Peyer's patch (tissue), 4 donors: Measurements from ENCODE around the gene ACLY. TPM values are rescaled to one million over a fixed set of nuclear protein-coding genes. Genes with fewer than 3 reads are reported as not detected.

ENCODE experiments used
- DNase-seq, 3 donors: peaks; one replicate each; pipeline ENCODE4 v3.0.0-alpha.2; 2017 to 2019
- H3K27ac ChIP-seq, 4 donors: fragments of 200-600 bp; sonication (generic); one replicate each; pipeline ENCODE4 v1.5.1; 2016 to 2019
- H3K27me3 ChIP-seq, 2 donors: fragments of 200-600 bp; sonication (generic); one replicate each; pipeline ENCODE4 v1.5.1; 2019
- H3K36me3 ChIP-seq, 3 donors: fragments of 200-600 bp; sonication (generic); one replicate each; pipeline ENCODE4 v1.5.1; 2016 to 2019
- H3K4me1 ChIP-seq, 4 donors: fragments of 200-600 bp; sonication (generic); one replicate each; pipeline ENCODE4 v1.5.1; 2016 to 2019
- H3K4me3 ChIP-seq, 4 donors: fragments of 200-600 bp; sonication (generic); 1 replicate in 3 of 4; 2 replicates in 1 of 4; pipeline ENCODE4 v1.5.1; 2016 to 2019; ENCODE audit warnings: mild to moderate bottlenecking in 1 of 4
- H3K9me3 ChIP-seq, 4 donors: fragments of 200-600 bp; sonication (generic); one replicate each; pipeline ENCODE4 v1.5.1; 2016 to 2019; ENCODE audit warnings: mild to moderate bottlenecking in 1 of 4
- CTCF ChIP-seq, 6 experiments: fragments of 450-650 bp in 4 of 6; fragments of 200-600 bp in 2 of 6; sonication (generic) in 1 of 6; IDR thresholded peaks; one replicate each; pipeline ENCODE4 v1.5.1; 2017 to 2019; ENCODE audit warnings: antibody characterized with exemption in 6 of 6, mild to moderate bottlenecking in 3 of 6, moderate library complexity in 1 of 6
- POLR2A ChIP-seq, 2 donors: fragments of 450-650 bp; IDR thresholded peaks; one replicate each; pipeline ENCODE4 v1.5.1; 2017; ENCODE audit warnings: antibody characterized with exemption in 2 of 2, mild to moderate bottlenecking in 2 of 2, moderate library complexity in 2 of 2
- total RNA-seq, 4 donors: library from RNA; depleted of rRNA; stranded (reverse); fragments of >200 nt; gene quantifications; one replicate each; pipeline ENCODE4 v1.1.0, GENCODE V29; 2016

Gene ACLY
- total RNA-seq, 4 donors from 2014 or later = 54.5 to 108 (median 74.0) TPM

- no peak overlapping the region for H3K27ac ChIP-seq
- peaks cover 0 to 13% (median 0%) of the 10 kb centered on the region in 3 donors for H3K36me3 ChIP-seq
- peak in 1 of 3 donors; percentile 20 for DNase-seq
- H3K27me3 ChIP-seq = no peaks in the 10 kb centered on the region
- no peak for TF ChIP-seq POLR2A (IDR thresholded peaks at IDR 0.05)
- no peak for TF ChIP-seq CTCF (IDR thresholded peaks at IDR 0.05)
- H3K4me3 ChIP-seq = no peak overlapping the region
- H3K4me1 ChIP-seq = no peaks in the 10 kb centered on the region
- H3K9me3 ChIP-seq = no peaks in the 10 kb centered on the region
Observed at GRCh38 chr17:41825175-41825845, 93.4 kb downstream of the ACLY start.

- no peak for DNase-seq
- TF ChIP-seq POLR2A (IDR thresholded peaks at IDR 0.05) = no peak
- no peak for TF ChIP-seq CTCF (IDR thresholded peaks at IDR 0.05)
- no peaks in the 10 kb centered on the region for H3K4me1 ChIP-seq
- H3K4me3 ChIP-seq = no peak overlapping the region
- H3K27me3 ChIP-seq = no peaks in the 10 kb centered on the region
- peaks cover 0 to 7% (median 0%) of the 10 kb centered on the region in 3 donors for H3K36me3 ChIP-seq
- no peaks in the 10 kb centered on the region for H3K9me3 ChIP-seq
- H3K27ac ChIP-seq = no peak overlapping the region
Observed at GRCh38 chr17:41824086-41824485, 94.7 kb downstream of the ACLY start.

GRCh38 chr17:41823580-41823979 is 95.2 kb downstream of the ACLY start:
- DNase-seq = no peak
- H3K36me3 ChIP-seq = peaks cover 0 to 2% (median 0%) of the 10 kb centered on the region in 3 donors
- TF ChIP-seq CTCF (IDR thresholded peaks at IDR 0.05) = no peak
- no peak for TF ChIP-seq POLR2A (IDR thresholded peaks at IDR 0.05)

GRCh38 chr17:41823141-41823524 is 95.6 kb downstream of the ACLY start:
- Histone ChIP-seq H3K27ac (no peak overlapping the region), H3K4me1 (no peaks in the 10 kb centered on the region)
- no peak for DNase-seq

More at GRCh38 chr17:41823580-41823979, 95.2 kb downstream of the ACLY start:
- H3K4me1 ChIP-seq = no peaks in the 10 kb centered on the region
- H3K4me3 ChIP-seq = no peak overlapping the region
- H3K27me3 ChIP-seq = no peaks in the 10 kb centered on the region
- H3K27ac ChIP-seq = no peak overlapping the region
- no peaks in the 10 kb centered on the region for H3K9me3 ChIP-seq

GRCh38 chr17:41822216-41823140 is 96.3 kb downstream of the ACLY start:
- no peak for DNase-seq
- Histone ChIP-seq H3K4me1 (no peaks in the 10 kb centered on the region), H3K27me3 (no peaks in the 10 kb centered on the region), H3K9me3 (no peaks in the 10 kb centered on the region), H3K4me3 (no peak overlapping the region), H3K36me3 (no peaks in the 10 kb centered on the region), H3K27ac (no peak overlapping the region)
- TF ChIP-seq POLR2A (IDR thresholded peaks at IDR 0.05) (no peak), CTCF (IDR thresholded peaks at IDR 0.05) (no peak)

More at GRCh38 chr17:41823141-41823524, 95.6 kb downstream of the ACLY start:
- Histone ChIP-seq H3K9me3 (no peaks in the 10 kb centered on the region), H3K36me3 (no peaks in the 10 kb centered on the region), H3K27me3 (no peaks in the 10 kb centered on the region), H3K4me3 (no peak overlapping the region)
- TF ChIP-seq POLR2A (IDR thresholded peaks at IDR 0.05) (no peak), CTCF (IDR thresholded peaks at IDR 0.05) (no peak)
